ENCODE data around the gene ERVH48-1. TPM values are rescaled to one million over a fixed set of nuclear protein-coding genes. Genes with fewer than 3 reads are reported as not detected.

The ERVH48-1 gene
- total and polyA plus RNA-seq, 3 donors from 2014 or later, result 0.24 to 0.47 (median 0.25) TPM

- intact Hi-C loops (cut with DNase I; ENCODE audit: low total_unique reads), result no loop called here
- TF ChIP-seq CTCF (IDR thresholded peaks at IDR 0.05) (no peak), POLR2A (IDR thresholded peaks at IDR 0.05) (no peak)
- Histone ChIP-seq H3K27ac (no peak overlapping the region), H3K4me1 (no peaks in the 10 kb centered on the region), H3K36me3 (ENCODE audit: low read depth, missing control alignments) (no peaks in the 10 kb centered on the region), H3K9me3 (no peaks in the 10 kb centered on the region), H3K27me3 (no peaks in the 10 kb centered on the region), H3K4me3 (no peak overlapping the region)
- 92 to 97% methylated on average over 5 to 7 of the region's 7 CpGs for WGBS, 2 donors
- no peak for DNase-seq
These were observed 52.3 kb downstream of the ERVH48-1 start for GRCh38 chr21:42873096-42873495.

GRCh38 chr21:42868196-42868595 is 57.2 kb downstream of the ERVH48-1 start:
- Histone ChIP-seq H3K4me1 (peaks cover 3% of the 10 kb centered on the region), H3K27ac (no peak overlapping the region), H3K4me3 (no peak overlapping the region), H3K36me3 (ENCODE audit: low read depth, missing control alignments) (no peaks in the 10 kb centered on the region), H3K9me3 (no peaks in the 10 kb centered on the region), H3K27me3 (no peaks in the 10 kb centered on the region)
- 67 to 96% methylated on average over 2 to 10 of the region's 10 CpGs for WGBS, 2 donors
- no peak for DNase-seq
- intact Hi-C loops (cut with DNase I; ENCODE audit: low total_unique reads), result no loop called here
- TF ChIP-seq POLR2A (IDR thresholded peaks at IDR 0.05) (no peak), CTCF (IDR thresholded peaks at IDR 0.05) (no peak)

Small RNA genes within 50 kb of the gene (microRNA-seq; reads per million reads assigned to microRNA genes)
- gene MIR5692B (ENCODE audit: borderline number of aligned reads in 2 of 2, borderline replicate concordance in 1 of 2), result 0 reads per million in 2 donors

Small RNA genes within 50 kb of the gene (small RNA-seq; reads per million reads assigned to genes)
- 0 to 0.28 reads per million in 2 donors for gene MIR5692B

Other genes starting within 250 kb of the ERVH48-1 start
- gene WDR4, start 46.1 kb downstream of the ERVH48-1 start, total RNA-seq, result 10 to 100 TPM; 24.8 to 24.9 TPM
- 14.2 TPM for gene WDR4, start 46.1 kb downstream of the ERVH48-1 start, polyA plus RNA-seq (ENCODE audit: insufficient read depth, low read depth, low replicate concordance)
- gene NDUFV3, start 32.3 kb downstream of the ERVH48-1 start, total RNA-seq, result 10 to 100 TPM; 37.8 to 53.3 TPM
- 35.2 TPM for gene NDUFV3, start 32.3 kb downstream of the ERVH48-1 start, polyA plus RNA-seq (ENCODE audit: insufficient read depth, low read depth, low replicate concordance)
- 10 to 100 TPM; 22.1 to 38.8 TPM for gene PKNOX1, start 48.9 kb upstream of the ERVH48-1 start, total RNA-seq
- gene PKNOX1, start 48.9 kb upstream of the ERVH48-1 start, polyA plus RNA-seq (ENCODE audit: insufficient read depth, low read depth, low replicate concordance), result 82.5 TPM
- 10 to 100 TPM in 1 of 2 donors, 1 to 10 TPM in 1; 8.0 to 37.2 TPM for gene CBS, start 150.2 kb upstream of the ERVH48-1 start, total RNA-seq
- 5.4 TPM for gene CBS, start 150.2 kb upstream of the ERVH48-1 start, polyA plus RNA-seq (ENCODE audit: insufficient read depth, low read depth, low replicate concordance)
- 10 to 100 TPM; 57.2 to 84.3 TPM for gene U2AF1, start 181.9 kb upstream of the ERVH48-1 start, total RNA-seq
- gene U2AF1, start 181.9 kb upstream of the ERVH48-1 start, polyA plus RNA-seq (ENCODE audit: insufficient read depth, low read depth, low replicate concordance), result 106 TPM
- under 1 TPM in 1 of 2 donors, not detected in 1; 0.31 TPM for gene CRYAA, start 243.4 kb upstream of the ERVH48-1 start, total RNA-seq
- not detected for gene CRYAA, start 243.4 kb upstream of the ERVH48-1 start, polyA plus RNA-seq (ENCODE audit: insufficient read depth, low read depth, low replicate concordance)

Measured in testis (tissue), 3 donors.